Activated T-helper 2 cell treated with anti-CD3 and anti-CD28 coated beads, Interferon-gamma antibody, Interleukin-2, Interleukin-4, amounts not matched to agents 10 μg/mL and 5 μg/mL and 100 μg/mL, durations not matched to agents 14 hours and 24 hours and 36 hours (primary cell): ENCODE measurements around the gene VASH1. TPM values are rescaled to one million over a fixed set of nuclear protein-coding genes. Genes with fewer than 3 reads are reported as not detected.

Experiments used
- DNase-seq: peaks from one replicate; pipeline ENCODE4 v3.0.0; 2021; ENCODE audit warnings: low spot score
- H3K27ac Mint-ChIP-seq: one replicate; pipeline ENCODE4 v1.8.0; 2021; ENCODE audit warnings: mixed read lengths
- H3K27me3 Mint-ChIP-seq: one replicate; pipeline ENCODE4 v1.8.0; 2021; ENCODE audit warnings: low read depth, mixed read lengths
- H3K36me3 Mint-ChIP-seq: one replicate; pipeline ENCODE4 v1.8.0; 2021; ENCODE audit warnings: low read depth, mixed read lengths
- H3K4me1 Mint-ChIP-seq: one replicate; pipeline ENCODE4 v1.8.0; 2021; ENCODE audit warnings: low read depth, mixed read lengths
- H3K4me3 Mint-ChIP-seq: one replicate; pipeline ENCODE4 v1.8.0; 2021; ENCODE audit warnings: low read depth, mild to moderate bottlenecking, moderate library complexity, mixed read lengths
- H3K9me3 Mint-ChIP-seq: one replicate; pipeline ENCODE4 v1.8.0; 2021; ENCODE audit warnings: mixed read lengths
- intact Hi-C: fragments of 100-400 bp; cut with micrococcal nuclease; formaldehyde crosslinking; loops from one replicate; pipeline ENCODE4 v1.15.1; 2023
- total RNA-seq: library from RNA; stranded (reverse); gene quantifications from 2 replicates; pipeline ENCODE4 v1.2.3, GENCODE V29; 2022

VASH1 gene
- total RNA-seq, 1 donor from 2014 or later: 12.9 TPM

DNA sequence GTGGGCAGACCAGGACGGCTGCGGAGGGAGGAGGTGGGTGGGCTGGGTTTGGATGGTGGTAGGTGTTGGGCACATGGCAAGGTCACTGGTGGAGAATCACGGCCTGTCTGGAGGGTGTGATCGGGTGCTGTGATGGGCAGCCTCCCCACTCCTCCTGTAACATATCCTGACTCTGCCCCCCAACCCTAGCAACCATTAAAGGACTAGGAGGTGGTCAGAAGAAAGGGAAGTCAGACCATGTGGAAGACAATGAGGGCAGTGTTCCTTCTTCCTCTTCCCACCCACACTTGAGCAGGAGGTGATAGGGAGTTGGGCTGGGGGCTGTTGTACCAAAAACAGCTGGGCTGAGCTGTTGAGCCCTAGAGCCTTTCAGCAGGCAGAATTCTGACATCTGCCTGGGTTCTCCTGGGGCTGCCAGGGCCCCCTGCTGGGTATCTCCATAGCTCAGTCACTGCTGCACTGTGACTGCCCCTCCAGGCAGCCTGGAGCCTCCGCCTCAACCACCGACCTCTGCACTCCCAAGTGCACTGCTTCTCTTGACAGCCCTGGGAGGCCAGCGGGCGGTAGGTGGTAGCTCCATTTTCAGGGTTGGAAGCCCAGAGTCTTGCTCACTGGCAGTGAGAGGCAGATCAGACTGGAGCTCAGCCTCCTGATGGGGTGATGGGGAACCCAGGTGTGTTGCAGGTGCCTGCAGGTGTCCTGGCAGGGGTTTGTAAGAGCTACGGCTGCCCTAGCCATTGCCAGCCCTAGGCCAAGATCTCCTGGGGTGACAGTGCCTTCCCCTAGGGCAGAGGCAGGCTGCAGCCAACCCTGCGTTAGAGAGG lies 15.4 kb downstream of the VASH1 start:
- Mint-ChIP-seq H3K4me1 (peaks cover 29% of the 10 kb centered on the region), H3K27me3 (no peaks in the 10 kb centered on the region), H3K4me3 (no peak overlapping the region), H3K36me3 (peaks cover 7% of the 10 kb centered on the region), H3K9me3 (no peaks in the 10 kb centered on the region), H3K27ac (no peak overlapping the region)
- intact Hi-C loops: no loop called here
- no peak for DNase-seq

DNA sequence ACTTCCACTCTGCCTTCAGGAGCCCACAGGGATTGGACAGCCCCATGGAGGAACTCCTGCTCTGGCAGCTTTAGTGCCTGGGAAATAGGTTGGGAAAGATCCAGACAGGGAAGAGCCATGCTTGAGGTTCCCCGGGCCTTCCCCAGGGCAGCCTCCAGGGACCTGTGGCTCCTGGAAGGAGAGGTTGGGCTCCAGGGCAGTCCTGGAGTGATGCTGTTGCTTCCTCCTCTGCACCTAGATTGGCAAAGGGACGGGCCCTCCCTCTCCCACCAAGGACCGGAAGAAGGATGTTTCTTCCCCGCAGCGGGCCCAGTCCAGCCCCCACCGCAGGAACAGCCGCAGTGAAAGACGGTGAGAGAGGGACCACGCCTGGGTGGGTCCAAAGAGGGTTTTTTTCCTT lies 16.5 kb downstream of the VASH1 start:
- no peak for DNase-seq
- no peaks in the 10 kb centered on the region for H3K27me3 Mint-ChIP-seq
- intact Hi-C loops: no loop called here
- no peak overlapping the region for H3K4me3 Mint-ChIP-seq
- no peaks in the 10 kb centered on the region for H3K9me3 Mint-ChIP-seq
- peaks cover 12% of the 10 kb centered on the region for H3K36me3 Mint-ChIP-seq
- H3K4me1 Mint-ChIP-seq: peaks cover 32% of the 10 kb centered on the region
- no peak overlapping the region for H3K27ac Mint-ChIP-seq

DNA sequence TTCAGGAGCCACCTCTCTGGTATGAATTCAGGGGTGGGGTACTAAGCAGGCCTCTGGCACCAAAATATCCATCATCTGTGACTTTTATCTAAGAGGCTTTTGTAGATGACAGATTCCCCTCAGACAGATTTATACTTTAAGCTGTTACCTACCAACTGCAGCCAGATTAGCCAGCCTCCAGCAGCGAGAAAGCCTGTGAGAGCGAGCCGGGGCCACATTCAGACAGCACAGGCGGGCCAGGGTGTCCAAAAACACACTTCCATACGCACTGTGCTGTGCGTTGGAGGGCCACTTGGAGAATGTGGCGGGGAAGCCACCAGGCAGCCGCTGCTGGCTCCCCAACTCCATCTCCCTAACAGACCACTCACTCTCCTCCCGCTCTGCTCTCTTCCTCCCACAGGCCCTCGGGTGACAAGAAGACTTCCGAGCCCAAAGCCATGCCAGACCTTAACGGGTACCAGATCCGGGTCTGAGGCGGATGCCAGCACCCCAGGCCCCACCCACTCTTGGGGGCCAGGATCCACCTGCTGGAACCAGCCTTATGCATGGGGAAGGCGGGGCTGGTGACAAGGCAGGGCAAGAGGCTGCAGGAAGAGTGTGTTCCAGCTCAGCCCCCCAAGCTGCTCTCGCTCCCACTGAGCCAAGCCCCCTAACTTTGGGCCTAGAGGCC lies 17.4 kb downstream of the VASH1 start:
- intact Hi-C loops: no loop called here
- Mint-ChIP-seq H3K27ac (no peak overlapping the region), H3K4me3 (no peak overlapping the region), H3K4me1 (peaks cover 33% of the 10 kb centered on the region), H3K36me3 (peaks cover 18% of the 10 kb centered on the region), H3K27me3 (no peaks in the 10 kb centered on the region), H3K9me3 (no peaks in the 10 kb centered on the region)
- DNase-seq: no peak

DNA sequence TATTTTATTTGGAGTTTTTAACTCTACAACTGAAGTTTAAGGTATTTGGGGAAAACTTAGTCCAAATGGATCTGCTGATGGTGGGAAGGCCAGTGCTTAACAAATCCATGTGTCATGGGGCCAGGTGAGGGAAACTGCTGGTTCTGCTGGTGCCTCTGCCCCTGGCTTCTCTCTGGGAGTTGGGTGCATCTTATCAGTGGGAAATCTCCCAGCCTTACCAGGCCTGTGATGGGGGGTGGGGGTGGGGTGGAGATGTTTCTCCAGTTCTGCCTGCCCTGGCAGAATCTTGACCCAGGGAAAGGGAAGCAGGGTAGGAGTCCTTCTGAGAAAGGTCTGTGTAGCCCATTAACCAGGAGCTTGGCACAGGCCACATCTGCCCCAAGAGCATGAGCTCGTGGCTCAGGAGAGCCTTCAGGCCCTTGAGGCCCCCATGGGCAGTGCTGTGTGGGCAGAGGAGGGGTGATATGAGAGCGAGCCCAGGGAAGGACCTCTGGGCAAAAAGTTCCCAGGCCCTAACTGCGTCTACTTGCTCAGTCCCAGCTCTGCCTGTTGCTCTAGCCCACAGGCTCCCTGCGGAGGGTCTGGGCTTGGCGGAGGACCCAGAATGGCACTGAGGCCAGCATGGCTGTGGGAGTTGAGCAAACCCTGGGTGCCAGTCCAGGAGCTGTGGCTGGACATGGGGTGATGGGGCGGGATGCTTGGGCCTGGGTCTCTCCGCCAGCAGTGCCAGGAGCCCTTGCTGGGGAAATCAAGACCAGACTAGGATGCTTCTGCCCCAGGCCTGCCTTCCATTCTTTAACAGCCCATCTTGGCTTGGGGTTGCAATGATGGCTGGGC lies 18.2 kb downstream of the VASH1 start:
- H3K9me3 Mint-ChIP-seq: no peaks in the 10 kb centered on the region
- H3K4me1 Mint-ChIP-seq: peaks cover 30% of the 10 kb centered on the region
- H3K27me3 Mint-ChIP-seq: no peaks in the 10 kb centered on the region
- H3K27ac Mint-ChIP-seq: peak overlapping the region; percentile 50
- no peak for DNase-seq
- peaks cover 18% of the 10 kb centered on the region for H3K36me3 Mint-ChIP-seq
- intact Hi-C loops: no loop called here
- no peak overlapping the region for H3K4me3 Mint-ChIP-seq

DNA sequence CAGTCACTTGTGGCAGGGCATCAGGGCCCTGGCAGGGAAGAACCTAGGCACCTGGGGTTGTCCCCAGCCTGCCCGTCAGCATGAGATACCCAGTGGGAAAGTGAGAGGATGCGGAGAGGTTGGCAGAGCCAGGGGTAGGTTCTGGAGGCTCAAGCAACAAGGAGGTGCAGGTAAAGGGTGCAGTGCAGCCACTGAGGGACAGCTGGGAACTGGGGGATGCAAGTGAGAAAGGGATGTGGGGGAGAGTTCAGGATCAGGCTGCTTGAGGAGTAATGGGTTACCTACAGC lies 18.7 kb downstream of the VASH1 start:
- Mint-ChIP-seq H3K4me3 (no peak overlapping the region), H3K4me1 (peaks cover 32% of the 10 kb centered on the region), H3K27ac (peak overlapping the region; percentile 50), H3K27me3 (no peaks in the 10 kb centered on the region), H3K36me3 (peaks cover 21% of the 10 kb centered on the region), H3K9me3 (no peaks in the 10 kb centered on the region)
- no peak for DNase-seq
- intact Hi-C loops: no loop called here

DNA sequence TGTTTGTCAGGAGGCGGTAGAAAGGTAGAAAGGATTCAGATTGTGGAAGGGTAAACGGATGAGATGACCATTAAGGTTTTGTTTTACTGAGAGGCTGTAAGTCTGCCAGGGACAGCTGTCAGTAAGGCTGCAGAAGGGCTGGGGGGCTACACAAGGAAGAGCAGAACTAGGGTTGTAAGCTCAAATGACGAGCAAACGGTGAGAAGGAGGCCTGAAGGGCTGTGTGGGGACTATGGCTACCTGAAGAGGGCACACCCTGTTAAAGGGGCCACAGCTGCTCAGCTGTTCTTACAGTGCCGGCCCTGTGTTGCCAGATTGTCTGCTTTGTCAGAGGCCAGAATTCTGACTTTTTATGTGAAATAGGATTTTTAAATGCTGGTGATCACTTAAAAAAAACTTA lies 19.1 kb downstream of the VASH1 start:
- H3K27ac Mint-ChIP-seq: peak overlapping the region; percentile 50
- H3K27me3 Mint-ChIP-seq: no peaks in the 10 kb centered on the region
- H3K4me1 Mint-ChIP-seq: peaks cover 32% of the 10 kb centered on the region
- no peak for DNase-seq
- no peak overlapping the region for H3K4me3 Mint-ChIP-seq
- intact Hi-C loops: no loop called here
- H3K36me3 Mint-ChIP-seq: peaks cover 21% of the 10 kb centered on the region
- no peaks in the 10 kb centered on the region for H3K9me3 Mint-ChIP-seq

DNA sequence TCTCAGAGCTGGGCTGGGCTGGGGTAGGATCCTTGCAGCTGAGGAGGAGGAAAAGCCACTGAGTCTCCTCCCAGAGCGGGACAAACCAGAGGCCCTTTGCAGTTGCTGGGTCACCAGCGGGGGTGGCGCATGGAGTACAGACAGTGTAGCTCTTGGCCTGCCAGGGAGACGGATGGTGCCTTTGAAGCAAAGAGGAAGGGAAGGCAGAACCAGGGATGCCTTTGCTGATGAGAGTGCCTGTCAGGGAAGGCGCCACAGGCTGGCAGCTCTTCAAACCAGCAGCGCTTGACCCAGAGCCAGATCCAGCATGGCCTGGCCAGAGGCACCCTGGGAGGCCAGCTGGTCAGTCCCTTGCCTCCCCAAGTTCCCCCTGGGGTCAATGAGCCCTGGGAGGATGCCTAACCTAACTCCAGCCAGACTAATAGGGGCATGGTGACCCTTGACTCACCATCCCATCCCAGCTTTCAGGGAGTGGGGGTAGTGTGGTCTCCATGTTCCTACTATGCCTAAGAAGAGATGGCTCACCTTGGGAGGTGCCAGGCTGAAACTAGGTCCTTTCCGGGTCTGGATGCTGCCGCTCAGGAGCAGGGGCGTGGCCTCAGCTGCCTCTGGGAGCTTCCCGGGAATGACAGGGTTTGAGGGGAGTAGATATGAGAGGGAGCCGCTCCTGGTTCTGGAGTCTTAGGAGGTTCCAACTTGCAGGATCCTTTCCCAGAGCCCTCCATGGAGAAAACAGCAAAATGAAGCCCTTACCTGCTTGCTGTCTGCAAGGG lies 19.8 kb downstream of the VASH1 start:
- peaks cover 21% of the 10 kb centered on the region for H3K36me3 Mint-ChIP-seq
- peaks cover 32% of the 10 kb centered on the region for H3K4me1 Mint-ChIP-seq
- no peaks in the 10 kb centered on the region for H3K9me3 Mint-ChIP-seq
- intact Hi-C loops: no loop called here
- H3K4me3 Mint-ChIP-seq: no peak overlapping the region
- DNase-seq: no peak
- no peaks in the 10 kb centered on the region for H3K27me3 Mint-ChIP-seq
- H3K27ac Mint-ChIP-seq: peak overlapping the region; percentile 71

DNA sequence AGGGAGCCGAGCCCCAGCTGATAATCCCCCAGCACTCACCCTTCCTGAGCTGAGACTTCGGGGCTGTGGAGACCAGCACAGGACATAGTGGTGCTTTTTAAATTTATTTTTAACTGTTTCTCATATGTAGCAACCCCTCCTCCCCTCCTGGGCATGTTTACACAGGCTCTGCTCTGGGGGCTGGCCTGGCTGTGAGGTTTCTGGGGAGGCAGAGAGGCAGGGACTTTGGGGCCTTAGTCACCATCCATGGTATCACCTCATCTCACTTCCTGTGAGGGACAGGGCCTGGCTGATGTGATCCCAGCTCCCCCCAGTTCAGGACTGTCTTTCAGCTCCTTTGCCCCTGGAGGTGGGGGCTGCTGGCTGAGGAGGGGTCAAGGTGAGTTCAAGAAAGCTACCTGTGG lies 20.4 kb downstream of the VASH1 start:
- no peaks in the 10 kb centered on the region for H3K9me3 Mint-ChIP-seq
- no peaks in the 10 kb centered on the region for H3K27me3 Mint-ChIP-seq
- no peak overlapping the region for H3K4me3 Mint-ChIP-seq
- peaks cover 25% of the 10 kb centered on the region for H3K36me3 Mint-ChIP-seq
- intact Hi-C loops: loop anchor here (2.0 kb wide), 1 partner anchor 29 kb away; no protein-coding TSS in a partner anchor
- DNase-seq: no peak
- H3K27ac Mint-ChIP-seq: peak overlapping the region; percentile 85
- H3K4me1 Mint-ChIP-seq: peaks cover 32% of the 10 kb centered on the region

DNA sequence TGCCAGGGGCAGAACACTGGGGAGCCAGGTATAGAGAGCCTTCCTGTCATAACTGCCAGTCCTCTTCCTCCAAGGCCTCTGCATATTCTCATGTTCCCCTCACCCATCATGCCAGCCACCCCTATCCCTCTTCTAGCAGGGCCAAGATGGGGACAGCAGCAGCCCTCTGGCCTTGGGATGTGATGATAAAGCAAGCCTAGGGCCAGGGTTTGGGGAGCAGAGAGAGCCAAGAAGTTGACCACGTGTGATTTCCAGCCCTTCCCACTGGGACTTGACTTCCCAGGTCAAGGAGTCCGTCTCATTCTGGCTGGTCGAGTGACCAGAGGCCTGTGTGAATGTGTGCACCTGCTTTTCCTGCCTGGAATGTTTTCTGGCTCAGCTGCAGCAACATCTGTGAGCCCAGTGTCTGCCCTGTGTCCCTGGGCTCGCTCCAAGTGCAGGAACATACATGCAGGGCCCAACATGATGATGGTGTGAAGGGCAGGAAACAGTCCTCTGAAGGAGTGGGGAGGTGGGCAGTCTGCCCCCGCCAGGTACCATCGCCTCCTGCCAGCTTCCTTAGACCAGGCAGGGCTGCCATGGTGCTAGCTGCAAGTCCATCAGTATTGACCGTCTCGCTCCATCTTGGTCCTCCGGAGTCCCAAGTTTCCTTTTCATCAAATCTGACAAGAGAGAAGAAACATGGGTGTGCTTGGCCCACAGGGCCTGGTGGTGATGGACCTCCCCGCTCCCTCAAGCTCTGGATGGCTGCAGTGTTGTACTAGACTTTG lies 21.0 kb downstream of the VASH1 start:
- Mint-ChIP-seq H3K27ac (peak overlapping the region; percentile 85), H3K4me3 (peak overlapping the region; percentile 34), H3K4me1 (peaks cover 32% of the 10 kb centered on the region), H3K36me3 (peaks cover 28% of the 10 kb centered on the region), H3K27me3 (no peaks in the 10 kb centered on the region), H3K9me3 (no peaks in the 10 kb centered on the region)
- intact Hi-C loops: loop anchor here (2.0 kb wide), 1 partner anchor 29 kb away; no protein-coding TSS in a partner anchor
- DNase-seq: no peak

DNA sequence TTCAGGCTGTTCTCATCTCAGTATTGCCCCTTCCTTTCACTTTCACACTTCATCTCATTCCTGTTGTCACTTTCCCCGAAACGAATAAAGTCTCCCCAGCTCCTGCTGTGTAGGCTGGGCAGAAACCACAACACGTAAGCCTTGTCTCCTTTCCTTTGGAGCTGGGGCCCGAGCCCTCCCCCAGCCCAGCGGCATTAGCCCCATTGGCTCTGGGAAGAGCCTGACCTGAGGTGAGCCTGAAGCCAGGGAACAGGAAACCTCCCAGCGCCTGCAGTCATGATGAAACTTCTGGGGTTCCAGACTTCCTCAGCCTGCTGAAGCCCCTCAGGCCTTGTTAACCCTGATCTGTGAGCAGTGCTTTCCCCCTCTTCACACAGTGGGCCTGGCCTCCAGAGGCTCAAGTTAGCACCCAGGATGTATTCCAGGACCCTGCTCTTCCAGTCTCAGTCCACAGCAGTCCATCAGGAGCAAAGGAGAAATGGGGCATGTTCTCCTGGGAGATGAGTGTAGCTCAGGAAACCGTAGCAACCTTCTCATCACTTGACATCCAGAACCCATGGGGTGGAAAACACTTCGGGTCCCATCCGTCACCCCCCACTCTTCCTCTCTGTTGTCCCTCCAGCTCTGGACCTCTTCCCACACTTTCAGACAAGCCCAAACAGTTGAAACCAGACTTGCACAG lies 21.8 kb downstream of the VASH1 start:
- H3K9me3 Mint-ChIP-seq: no peaks in the 10 kb centered on the region
- no peaks in the 10 kb centered on the region for H3K27me3 Mint-ChIP-seq
- H3K4me1 Mint-ChIP-seq: peaks cover 32% of the 10 kb centered on the region
- H3K27ac Mint-ChIP-seq: peak overlapping the region; percentile 85
- intact Hi-C loops: loop anchor here (2.0 kb wide), 1 partner anchor 28 kb away; no protein-coding TSS in a partner anchor
- no peak for DNase-seq
- H3K36me3 Mint-ChIP-seq: peaks cover 33% of the 10 kb centered on the region
- H3K4me3 Mint-ChIP-seq: peak overlapping the region; percentile 34

DNA sequence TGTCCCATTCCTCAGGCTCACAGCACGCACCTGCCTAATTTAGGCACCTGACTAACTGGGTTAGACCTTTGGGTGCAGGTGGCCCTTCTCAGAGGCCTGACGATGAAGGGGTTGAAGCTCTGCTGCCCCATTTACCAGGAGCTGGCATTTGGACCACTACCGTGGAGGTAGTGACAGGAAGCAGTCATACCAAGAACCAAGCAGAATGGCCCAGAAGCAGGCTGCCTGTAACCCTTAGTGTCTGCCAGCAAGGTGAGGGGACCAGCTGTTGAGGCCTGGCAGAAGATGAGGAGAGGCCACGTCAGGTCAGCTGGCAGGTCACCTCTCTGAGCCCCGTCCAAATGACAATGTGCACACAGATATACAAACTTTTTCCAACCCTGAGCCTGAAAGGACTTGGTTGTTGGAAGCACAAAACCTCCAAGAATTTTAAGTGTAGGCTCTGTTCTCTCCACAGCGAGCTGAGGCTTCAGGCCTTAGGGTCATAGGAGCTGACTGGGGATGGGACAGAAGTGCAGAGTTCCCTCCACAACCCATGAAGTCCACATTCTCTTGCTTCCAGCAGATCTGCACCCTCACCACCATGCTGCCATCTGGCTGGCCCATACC lies 23.1 kb downstream of the VASH1 start:
- Mint-ChIP-seq H3K4me3 (no peak overlapping the region), H3K27me3 (no peaks in the 10 kb centered on the region), H3K27ac (no peak overlapping the region), H3K4me1 (peaks cover 32% of the 10 kb centered on the region), H3K36me3 (peaks cover 39% of the 10 kb centered on the region), H3K9me3 (no peaks in the 10 kb centered on the region)
- DNase-seq: no peak
- intact Hi-C loops: loop anchor here (1.0 to 2.0 kb wide), 2 partner anchors 24 to 74 kb away; partner anchors contain the start of gene VASH1
